Measurements from ENCODE around the gene FCSK.
A peak's percentile ranks its signal among the peaks of the same experiment; 100 is the strongest.

FCSK gene

DNA sequence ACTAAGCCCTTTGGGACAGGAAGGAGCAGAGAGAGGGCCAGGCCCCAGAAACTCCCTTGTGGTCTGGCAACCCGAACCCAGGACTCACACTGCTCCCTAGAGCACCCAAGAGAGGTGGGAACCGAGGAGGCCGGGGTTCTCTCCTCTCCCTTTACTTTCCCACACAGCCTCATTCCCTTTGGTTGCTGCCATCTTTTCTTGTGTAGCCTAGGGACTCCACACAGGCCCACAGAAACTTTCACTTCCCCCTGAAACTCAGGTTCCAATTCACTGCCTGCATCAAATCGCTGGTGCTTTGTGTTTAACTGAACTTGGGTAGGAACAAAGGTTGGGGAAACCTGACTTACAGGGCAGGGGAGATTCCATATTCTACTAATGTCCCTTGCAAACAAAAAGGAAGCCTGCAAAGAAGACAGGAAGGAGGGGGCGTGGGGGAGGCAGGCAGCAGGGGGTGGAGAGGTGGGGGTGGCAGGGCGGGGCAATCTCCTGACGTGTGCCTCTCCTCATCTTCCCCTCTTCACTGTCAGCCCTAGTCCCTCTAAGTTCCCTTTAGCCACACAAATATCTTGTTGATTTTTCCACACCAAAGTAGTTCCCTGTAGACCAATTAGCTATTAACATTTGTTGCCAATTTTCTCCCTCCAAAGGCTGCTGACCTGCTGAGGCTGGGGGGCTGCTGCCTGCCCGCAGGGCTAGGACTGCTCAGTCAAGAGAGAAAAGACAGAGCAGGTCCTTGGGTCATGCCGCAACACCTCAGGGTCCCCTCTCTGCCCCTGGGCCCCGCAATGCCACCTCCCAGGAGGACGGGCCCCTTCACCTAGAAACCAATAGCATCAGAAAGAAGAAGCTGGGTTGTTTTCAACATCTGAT is 23.5 kb upstream of the FCSK start:
- Histone ChIP-seq H3K79me2 (ENCODE audit: control insufficient read depth, low read length) (peaks cover 78% of the 10 kb centered on the region), H3K4me3 (ENCODE audit: low read length) (peak overlapping the region; percentile 72), H4K20me1 (ENCODE audit: control insufficient read depth, insufficient read depth, low read depth, low read length) (no peaks in the 10 kb centered on the region)

GRCh38 chr16:70432356-70432722 is 22.1 kb upstream of the FCSK start:
- Histone ChIP-seq H3K27me3 (ENCODE audit: control insufficient read depth, low read length) (no peaks in the 10 kb centered on the region), H3K4me3 (ENCODE audit: low read length) (peak overlapping the region; percentile 69), H4K20me1 (ENCODE audit: control insufficient read depth, insufficient read depth, low read depth, low read length) (no peaks in the 10 kb centered on the region), H3K4me2 (ENCODE audit: low read length) (peak overlapping the region; percentile 96), H3K79me2 (ENCODE audit: control insufficient read depth, low read length) (peaks cover 80% of the 10 kb centered on the region), H3K4me1 (ENCODE audit: control insufficient read depth, low read length) (peaks cover 89% of the 10 kb centered on the region), H3K9me3 (ENCODE audit: control insufficient read depth, insufficient read depth, low read length) (no peaks in the 10 kb centered on the region), H3K27ac (ENCODE audit: low read depth, low read length) (peak overlapping the region; percentile 100), H3F3A (ENCODE audit: control insufficient read depth, insufficient read depth) (peaks cover 41% of the 10 kb centered on the region), H3K9me2 (replicated peaks; ENCODE audit: control insufficient read depth, low read length) (no peaks in the 10 kb centered on the region), H3K36me3 (ENCODE audit: control insufficient read depth, low read length) (peaks cover 43% of the 10 kb centered on the region)
- TF ChIP-seq CTCF (IDR thresholded peaks at IDR 0.05; ENCODE audit: low read depth, low read length, poor library complexity, severe bottlenecking), result no peak
- no peak for TF ChIP-seq EZH2phosphoT487 (IDR thresholded peaks at IDR 0.05; ENCODE audit: borderline replicate concordance, low read length)

More for the DNA sequence above, 23.5 kb upstream of the FCSK start:
- Histone ChIP-seq H3K4me2 (ENCODE audit: low read length) (peak overlapping the region; percentile 98), H3K27me3 (ENCODE audit: control insufficient read depth, low read length) (no peaks in the 10 kb centered on the region), H3K27ac (ENCODE audit: low read depth, low read length) (peak overlapping the region; percentile 100), H3K36me3 (ENCODE audit: control insufficient read depth, low read length) (peaks cover 37% of the 10 kb centered on the region), H3F3A (ENCODE audit: control insufficient read depth, insufficient read depth) (peaks cover 38% of the 10 kb centered on the region), H3K4me1 (ENCODE audit: control insufficient read depth, low read length) (peaks cover 76% of the 10 kb centered on the region), H3K9me2 (replicated peaks; ENCODE audit: control insufficient read depth, low read length) (no peaks in the 10 kb centered on the region), H3K9me3 (ENCODE audit: control insufficient read depth, insufficient read depth, low read length) (no peaks in the 10 kb centered on the region)
- no peak for TF ChIP-seq CTCF (IDR thresholded peaks at IDR 0.05; ENCODE audit: low read depth, low read length, poor library complexity, severe bottlenecking)
- TF ChIP-seq EZH2phosphoT487 (IDR thresholded peaks at IDR 0.05; ENCODE audit: borderline replicate concordance, low read length), result no peak

GRCh38 chr16:70432723-70433457 is 21.5 kb upstream of the FCSK start:
- TF ChIP-seq EZH2phosphoT487 (IDR thresholded peaks at IDR 0.05; ENCODE audit: borderline replicate concordance, low read length) (no peak), CTCF (IDR thresholded peaks at IDR 0.05; ENCODE audit: low read depth, low read length, poor library complexity, severe bottlenecking) (no peak)
- peaks cover 41% of the 10 kb centered on the region for H3F3A ChIP-seq (ENCODE audit: control insufficient read depth, insufficient read depth)
- H3K4me2 ChIP-seq (ENCODE audit: low read length), result peak overlapping the region; percentile 96
- peaks cover 88% of the 10 kb centered on the region for H3K4me1 ChIP-seq (ENCODE audit: control insufficient read depth, low read length)
- H3K79me2 ChIP-seq (ENCODE audit: control insufficient read depth, low read length), result peaks cover 80% of the 10 kb centered on the region
- peaks cover 46% of the 10 kb centered on the region for H3K36me3 ChIP-seq (ENCODE audit: control insufficient read depth, low read length)
- H3K9me3 ChIP-seq (ENCODE audit: control insufficient read depth, insufficient read depth, low read length), result no peaks in the 10 kb centered on the region
- peak overlapping the region; percentile 100 for H3K27ac ChIP-seq (ENCODE audit: low read depth, low read length)
- H3K4me3 ChIP-seq (ENCODE audit: low read length), result peak overlapping the region; percentile 69
- no peaks in the 10 kb centered on the region for H3K9me2 ChIP-seq (replicated peaks; ENCODE audit: control insufficient read depth, low read length)
- no peaks in the 10 kb centered on the region for H4K20me1 ChIP-seq (ENCODE audit: control insufficient read depth, insufficient read depth, low read depth, low read length)
- H3K27me3 ChIP-seq (ENCODE audit: control insufficient read depth, low read length), result no peaks in the 10 kb centered on the region
